ENCODE data around the gene CBFB.

CBFB gene

DNA sequence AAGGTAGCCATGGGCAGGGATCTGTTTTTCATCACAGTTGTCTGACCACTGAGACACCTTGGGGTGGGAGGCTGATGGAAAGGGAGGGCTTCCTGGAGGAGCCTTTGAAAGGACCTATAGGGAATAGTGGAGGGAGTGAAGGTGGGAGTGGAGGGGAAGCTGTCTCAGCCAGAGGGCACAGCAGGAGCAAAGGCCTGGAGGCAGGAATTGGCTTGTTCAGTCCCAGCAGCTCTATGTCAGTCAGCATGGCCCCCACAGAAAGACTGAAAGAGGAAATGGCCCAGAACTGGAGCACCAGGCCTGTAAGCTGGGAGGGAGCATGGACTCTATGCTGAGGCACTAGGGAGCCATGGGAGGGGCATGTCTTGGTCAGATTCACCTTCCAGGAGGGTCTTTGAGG lies 12.8 kb upstream of the CBFB start:
- H3K4me3 ChIP-seq (ENCODE audit: low read depth, low read length), result no peak overlapping the region

- H3K4me3 ChIP-seq (ENCODE audit: low read depth, low read length), result no peak overlapping the region
These were observed 12.1 kb upstream of the CBFB start for GRCh38 chr16:67016681-67017420.

DNA sequence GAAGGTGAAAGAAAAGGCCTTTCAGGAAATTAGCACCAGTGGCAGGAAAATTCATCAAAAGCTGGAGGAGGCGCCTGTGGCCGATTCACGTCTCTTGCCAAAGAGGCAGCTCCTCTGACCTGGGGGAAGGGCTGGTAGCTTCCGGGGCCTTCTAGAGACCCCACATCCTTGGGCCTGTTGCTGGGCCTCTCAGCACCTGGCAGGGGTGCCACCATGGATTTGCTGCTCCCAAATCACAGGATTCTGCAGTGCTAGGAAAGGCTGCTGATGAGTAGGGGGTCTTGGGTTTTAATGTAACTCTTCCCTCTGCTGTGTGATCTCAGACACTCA lies 11.6 kb upstream of the CBFB start:
- H3K4me3 ChIP-seq (ENCODE audit: low read depth, low read length), result no peak overlapping the region

DNA sequence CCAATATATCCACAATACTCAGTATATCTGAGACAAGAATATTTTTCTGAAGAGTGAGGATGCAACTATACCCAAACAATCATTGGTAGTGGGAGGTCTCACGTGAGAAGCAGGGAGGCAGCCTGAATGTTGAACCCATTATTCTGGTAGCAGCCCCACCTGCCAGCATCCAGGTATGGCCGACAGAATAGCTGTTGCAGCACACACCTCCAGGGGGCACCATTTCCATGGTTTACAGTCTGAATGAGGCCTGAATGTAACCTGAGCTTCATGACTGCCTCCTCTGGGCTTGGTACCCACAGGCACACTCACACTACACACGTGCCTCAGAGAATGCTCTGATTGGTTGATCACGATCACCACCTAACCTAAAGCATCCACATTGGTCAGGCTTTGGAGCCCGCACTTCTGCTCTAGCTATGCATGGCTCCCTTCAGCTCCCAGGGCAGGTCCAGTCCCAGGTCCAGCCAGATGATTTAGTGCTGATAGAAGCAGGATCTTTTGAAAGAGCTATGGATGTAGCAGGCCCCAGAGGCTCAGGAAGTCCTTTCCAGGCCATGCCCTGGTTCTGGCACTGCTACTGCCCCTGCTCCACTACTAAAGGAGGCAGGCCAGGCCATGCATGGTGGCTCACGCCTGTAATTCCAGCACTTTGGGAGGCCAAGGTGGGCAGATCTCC lies 11.0 kb upstream of the CBFB start:
- no peak overlapping the region for H3K4me3 ChIP-seq (ENCODE audit: low read depth, low read length)

- no peak overlapping the region for H3K4me3 ChIP-seq (ENCODE audit: low read depth, low read length)
These were observed 9.8 kb upstream of the CBFB start for GRCh38 chr16:67019171-67019570.

DNA sequence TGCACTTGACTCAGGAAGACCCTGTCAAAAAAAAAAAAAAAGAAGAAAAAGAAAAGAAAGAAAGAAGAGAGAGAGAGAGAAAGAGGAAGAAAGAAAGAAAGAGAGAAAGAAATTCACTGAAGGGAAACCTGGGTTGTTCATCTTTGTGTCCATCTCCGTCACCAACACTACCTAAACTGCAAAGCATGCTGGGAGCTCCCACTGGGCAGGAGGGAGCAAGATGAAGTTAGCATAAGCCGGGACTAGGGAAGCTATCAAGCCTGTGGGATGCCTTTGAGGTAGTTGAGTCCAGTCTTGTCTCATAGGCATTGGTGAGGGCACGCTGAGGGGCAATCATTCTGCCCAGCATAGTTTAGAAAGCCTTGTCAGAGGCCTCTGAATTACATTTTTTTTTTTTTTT lies 7.6 kb upstream of the CBFB start:
- H3K4me3 ChIP-seq (ENCODE audit: low read depth, low read length), result no peak overlapping the region

GRCh38 chr16:67022531-67023214 lies 6.3 kb upstream of the CBFB start:
- no peak overlapping the region for H3K4me3 ChIP-seq (ENCODE audit: low read depth, low read length)

DNA sequence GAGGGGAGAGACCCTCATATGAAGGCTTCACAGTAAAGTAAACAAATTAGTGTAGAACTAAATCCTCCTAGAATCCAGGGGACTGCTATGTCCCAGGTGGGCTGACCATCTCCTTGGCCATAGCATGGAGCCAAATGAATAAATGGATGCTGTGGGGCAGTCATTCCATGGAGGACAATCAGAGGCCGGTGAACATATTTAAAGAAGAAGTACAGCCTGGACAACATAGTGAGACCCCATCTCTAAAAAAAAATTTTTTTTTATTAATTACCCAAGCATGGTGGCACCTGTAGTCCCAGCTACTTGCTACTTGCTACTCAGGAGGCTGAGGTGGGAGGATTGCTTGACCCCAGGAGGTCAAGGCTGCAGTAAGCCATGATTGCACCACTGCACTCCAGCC lies 5.3 kb upstream of the CBFB start:
- no peak overlapping the region for H3K4me3 ChIP-seq (ENCODE audit: low read depth, low read length)

- H3K4me3 ChIP-seq (ENCODE audit: low read depth, low read length), result no peak overlapping the region
These were observed 4.4 kb upstream of the CBFB start for GRCh38 chr16:67024384-67025209.

DNA sequence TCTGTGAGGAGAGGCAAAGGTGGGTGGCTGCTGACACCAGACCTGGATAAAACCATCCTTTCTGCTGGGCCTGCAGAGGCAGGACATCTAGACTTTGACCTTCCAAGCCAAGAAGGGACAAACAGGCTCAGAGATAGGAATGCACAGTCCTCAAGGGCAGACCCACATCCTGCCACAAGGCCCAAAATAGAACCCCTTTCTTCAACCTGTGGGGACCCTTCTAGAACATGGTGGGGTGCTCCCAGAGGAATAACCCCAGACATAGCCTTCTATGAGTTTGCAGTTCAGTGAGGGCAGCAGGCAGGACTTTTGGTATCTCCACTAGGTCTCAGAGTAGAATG lies 3.8 kb upstream of the CBFB start:
- H3K4me3 ChIP-seq (ENCODE audit: low read depth, low read length), result no peak overlapping the region

DNA sequence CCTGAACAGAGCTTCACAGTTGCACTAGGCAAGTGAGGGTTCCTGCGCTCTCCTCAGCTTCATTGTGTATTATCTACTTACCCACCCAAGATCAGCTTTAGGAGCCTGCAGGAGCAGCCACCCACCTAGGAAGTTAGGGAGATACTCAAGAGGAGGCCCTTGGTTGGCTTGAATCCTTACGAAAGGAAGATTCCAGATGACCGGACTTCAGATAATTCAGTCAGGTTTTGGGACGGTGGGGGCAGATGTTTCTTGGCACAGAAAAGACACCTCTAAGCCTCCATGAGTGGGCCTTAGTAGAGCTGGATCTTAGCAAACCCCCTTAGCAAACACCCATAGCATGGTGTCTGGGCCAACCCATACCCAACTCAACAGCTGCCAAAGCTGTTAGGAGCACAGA lies 2.4 kb upstream of the CBFB start:
- no peak overlapping the region for H3K4me3 ChIP-seq (ENCODE audit: low read depth, low read length)

- H3K4me3 ChIP-seq (ENCODE audit: low read depth, low read length), result no peak overlapping the region
These were observed 1.9 kb upstream of the CBFB start for GRCh38 chr16:67027046-67027445.

DNA sequence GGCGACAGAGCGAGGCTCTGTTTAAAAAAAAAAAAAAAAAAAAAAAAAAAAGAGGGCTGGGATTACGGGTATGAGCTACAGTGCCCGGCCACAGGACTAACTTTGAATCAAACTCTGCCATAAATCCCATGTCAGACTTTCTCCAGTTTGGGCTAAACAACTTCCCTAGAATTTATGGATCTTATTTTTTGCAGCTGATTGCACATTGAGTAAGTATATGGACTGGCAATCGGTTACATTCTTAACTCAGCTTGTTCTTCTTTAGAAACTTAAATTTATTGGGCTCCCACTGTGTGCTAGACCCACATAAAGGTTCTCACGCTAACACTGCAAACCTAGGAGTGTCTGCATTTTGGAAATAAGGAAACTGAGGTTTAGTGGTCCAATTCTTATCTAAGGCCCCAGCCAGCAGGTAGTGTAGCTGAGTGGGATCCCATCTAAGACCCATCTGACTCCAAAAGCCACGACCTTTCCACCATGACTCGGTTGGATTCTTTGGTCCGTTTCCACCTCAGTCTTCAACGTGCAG lies 718 bp upstream of the CBFB start:
- H3K4me3 ChIP-seq (ENCODE audit: low read depth, low read length), result peak overlapping the region; percentile 64

- peak overlapping the region; percentile 67 for H3K4me3 ChIP-seq (ENCODE audit: low read depth, low read length)
These were observed 526 bp downstream of the CBFB start for GRCh38 chr16:67029254-67030096.

- peak overlapping the region; percentile 67 for H3K4me3 ChIP-seq (ENCODE audit: low read depth, low read length)
These were observed 1.4 kb downstream of the CBFB start for GRCh38 chr16:67030221-67030962.

- no peak overlapping the region for H3K4me3 ChIP-seq (ENCODE audit: low read depth, low read length)
These were observed 5.5 kb downstream of the CBFB start for GRCh38 chr16:67034487-67034886.

DNA sequence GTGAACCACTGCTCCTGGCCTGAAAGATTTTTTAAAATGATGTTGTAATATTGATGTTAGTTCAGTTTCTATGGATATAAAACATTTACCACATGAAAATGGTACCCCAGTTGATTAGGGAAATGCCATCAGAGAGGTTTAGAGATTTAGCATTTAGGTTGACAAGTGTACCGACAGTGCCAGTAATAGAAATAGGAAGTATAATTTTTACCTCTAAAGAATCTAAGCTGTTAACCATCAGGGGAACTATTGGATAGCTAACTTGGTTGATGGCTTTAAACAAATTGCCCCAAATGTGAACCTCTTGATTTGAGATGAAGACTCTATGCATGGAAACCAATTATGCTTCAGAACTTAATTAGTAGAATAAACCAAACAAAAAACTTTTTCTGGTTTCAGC lies 6.4 kb downstream of the CBFB start:
- H3K4me3 ChIP-seq (ENCODE audit: low read depth, low read length), result no peak overlapping the region

DNA sequence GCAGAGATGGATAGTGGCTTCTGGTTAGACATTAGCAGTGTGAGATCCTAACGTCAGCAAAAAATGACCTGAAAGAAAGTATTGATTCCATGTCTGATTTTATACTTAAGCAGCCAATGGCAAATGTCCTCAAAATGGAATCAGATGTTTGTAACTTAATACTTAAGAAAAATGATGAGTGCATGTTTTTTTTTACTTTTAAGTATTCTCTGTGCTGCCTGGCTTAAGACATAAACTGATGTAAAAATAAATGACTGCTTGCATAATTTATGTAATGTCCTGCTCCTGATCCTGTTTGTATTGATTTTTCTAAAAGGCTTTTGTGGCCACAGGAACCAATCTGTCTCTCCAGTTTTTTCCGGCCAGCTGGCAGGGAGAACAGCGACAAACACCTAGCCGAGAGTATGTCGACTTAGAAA lies 7.4 kb downstream of the CBFB start:
- H3K4me3 ChIP-seq (ENCODE audit: low read depth, low read length), result no peak overlapping the region

GRCh38 chr16:67039260-67040020 lies 10.5 kb downstream of the CBFB start:
- H3K4me3 ChIP-seq (ENCODE audit: low read depth, low read length), result no peak overlapping the region

All from iPS-11a (cell line).